ENCODE measurements around the gene PROB1. TPM values are rescaled to one million over a fixed set of nuclear protein-coding genes. Genes with fewer than 3 reads are reported as not detected.

Gene PROB1
- total RNA-seq, 1 donor from 2014 or later = 3.6 TPM

- Histone ChIP-seq H3K36me3 (ENCODE audit: control insufficient read depth, insufficient read depth, low read length) (peaks cover 2% of the 10 kb centered on the region), H3K27me3 (ENCODE audit: control insufficient read depth, insufficient read depth, low read length) (peaks cover 2% of the 10 kb centered on the region), H3K4me3 (ENCODE audit: low read depth, low read length) (no peak overlapping the region)
- no peak for DNase-seq (ENCODE audit: low read depth)
- no peak for TF ChIP-seq CTCF (IDR thresholded peaks at IDR 0.05; ENCODE audit: insufficient read depth, low read length, poor library complexity, severe bottlenecking)
Measured at GRCh38 chr5:139399501-139400121, 4.7 kb upstream of the PROB1 start.

DNA sequence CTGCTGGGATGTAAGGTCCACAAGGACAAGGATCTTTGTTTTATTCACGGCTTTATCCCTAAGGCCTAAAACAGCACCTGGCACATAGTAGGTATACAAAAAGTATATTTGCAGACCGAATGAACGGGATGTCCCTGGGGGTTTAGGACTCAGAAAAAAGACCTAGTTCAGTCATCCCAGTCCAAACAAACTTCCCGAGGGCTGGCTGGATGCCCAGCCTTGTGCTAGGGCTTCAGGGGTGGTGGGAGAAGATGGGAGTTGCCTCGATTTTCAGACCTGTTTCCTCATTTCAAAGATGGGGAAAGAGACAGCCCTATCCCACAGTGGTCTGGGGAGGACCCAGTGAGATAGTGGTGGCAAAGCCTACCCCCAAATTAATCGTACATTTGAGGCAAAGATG lies 3.0 kb upstream of the PROB1 start:
- no peak for DNase-seq (ENCODE audit: low read depth)
- peaks cover 18% of the 10 kb centered on the region for H3K27me3 ChIP-seq (ENCODE audit: control insufficient read depth, insufficient read depth, low read length)
- no peak overlapping the region for H3K4me3 ChIP-seq (ENCODE audit: low read depth, low read length)
- no peak for TF ChIP-seq CTCF (IDR thresholded peaks at IDR 0.05; ENCODE audit: insufficient read depth, low read length, poor library complexity, severe bottlenecking)
- H3K36me3 ChIP-seq (ENCODE audit: control insufficient read depth, insufficient read depth, low read length) = peaks cover 2% of the 10 kb centered on the region

DNA sequence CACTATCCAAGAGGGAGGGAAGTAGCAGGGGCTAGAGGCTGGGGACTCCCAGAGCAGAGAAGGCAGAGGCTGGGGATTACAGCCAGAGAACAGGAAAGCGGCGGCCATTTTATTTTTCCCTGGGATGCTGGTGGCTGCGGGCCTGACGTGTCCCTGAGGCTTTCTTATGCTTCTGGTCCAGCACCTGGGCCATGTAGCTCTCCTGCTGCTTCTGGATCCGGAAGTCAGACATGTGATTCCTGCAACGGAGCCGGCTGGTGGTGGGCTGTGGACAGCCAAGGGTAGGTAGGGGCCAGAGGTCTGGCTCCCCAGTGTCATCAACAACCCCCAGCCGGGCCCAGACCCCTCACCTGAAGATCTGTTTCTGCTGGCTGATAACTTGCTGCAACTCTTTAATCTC lies 1.8 kb upstream of the PROB1 start:
- Histone ChIP-seq H3K36me3 (ENCODE audit: control insufficient read depth, insufficient read depth, low read length) (no peaks in the 10 kb centered on the region), H3K4me3 (ENCODE audit: low read depth, low read length) (no peak overlapping the region), H3K27me3 (ENCODE audit: control insufficient read depth, insufficient read depth, low read length) (peaks cover 20% of the 10 kb centered on the region)
- no peak for TF ChIP-seq CTCF (IDR thresholded peaks at IDR 0.05; ENCODE audit: insufficient read depth, low read length, poor library complexity, severe bottlenecking)
- no peak for DNase-seq (ENCODE audit: low read depth)

- no peak for DNase-seq (ENCODE audit: low read depth)
- Histone ChIP-seq H3K4me3 (ENCODE audit: low read depth, low read length) (no peak overlapping the region), H3K36me3 (ENCODE audit: control insufficient read depth, insufficient read depth, low read length) (no peaks in the 10 kb centered on the region), H3K27me3 (ENCODE audit: control insufficient read depth, insufficient read depth, low read length) (peaks cover 20% of the 10 kb centered on the region)
- peak; percentile 1 for TF ChIP-seq CTCF (IDR thresholded peaks at IDR 0.05; ENCODE audit: insufficient read depth, low read length, poor library complexity, severe bottlenecking)
Measured at GRCh38 chr5:139395844-139396640, 1.1 kb upstream of the PROB1 start.

GRCh38 chr5:139394123-139394653 lies 716 bp downstream of the PROB1 start:
- no peak for DNase-seq (ENCODE audit: low read depth)
- peak overlapping the region; percentile 38 for H3K4me3 ChIP-seq (ENCODE audit: low read depth, low read length)
- TF ChIP-seq CTCF (IDR thresholded peaks at IDR 0.05; ENCODE audit: insufficient read depth, low read length, poor library complexity, severe bottlenecking) = peak; percentile 52
- H3K27me3 ChIP-seq (ENCODE audit: control insufficient read depth, insufficient read depth, low read length) = peaks cover 20% of the 10 kb centered on the region
- no peaks in the 10 kb centered on the region for H3K36me3 ChIP-seq (ENCODE audit: control insufficient read depth, insufficient read depth, low read length)

All from kidney epithelial cell (primary cell).